GM12874 (cell line): ENCODE results near the gene PLIN3.

Experiments
- TF ChIP-seq, protein P1 (sequence below): IDR thresholded peaks from 2 replicates; pipeline ENCODE4 v1.5.1; 2011; ENCODE audit warnings: low read depth, mild to moderate bottlenecking, control low read depth, low read length, moderate library complexity; ENCODE audit not compliant: insufficient read depth

Gene PLIN3

GRCh38 chr19:4910594-4911281 lies 43.3 kb upstream of the PLIN3 start:
- TF ChIP-seq, protein P1, sequence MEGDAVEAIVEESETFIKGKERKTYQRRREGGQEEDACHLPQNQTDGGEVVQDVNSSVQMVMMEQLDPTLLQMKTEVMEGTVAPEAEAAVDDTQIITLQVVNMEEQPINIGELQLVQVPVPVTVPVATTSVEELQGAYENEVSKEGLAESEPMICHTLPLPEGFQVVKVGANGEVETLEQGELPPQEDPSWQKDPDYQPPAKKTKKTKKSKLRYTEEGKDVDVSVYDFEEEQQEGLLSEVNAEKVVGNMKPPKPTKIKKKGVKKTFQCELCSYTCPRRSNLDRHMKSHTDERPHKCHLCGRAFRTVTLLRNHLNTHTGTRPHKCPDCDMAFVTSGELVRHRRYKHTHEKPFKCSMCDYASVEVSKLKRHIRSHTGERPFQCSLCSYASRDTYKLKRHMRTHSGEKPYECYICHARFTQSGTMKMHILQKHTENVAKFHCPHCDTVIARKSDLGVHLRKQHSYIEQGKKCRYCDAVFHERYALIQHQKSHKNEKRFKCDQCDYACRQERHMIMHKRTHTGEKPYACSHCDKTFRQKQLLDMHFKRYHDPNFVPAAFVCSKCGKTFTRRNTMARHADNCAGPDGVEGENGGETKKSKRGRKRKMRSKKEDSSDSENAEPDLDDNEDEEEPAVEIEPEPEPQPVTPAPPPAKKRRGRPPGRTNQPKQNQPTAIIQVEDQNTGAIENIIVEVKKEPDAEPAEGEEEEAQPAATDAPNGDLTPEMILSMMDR = no peak

DNA sequence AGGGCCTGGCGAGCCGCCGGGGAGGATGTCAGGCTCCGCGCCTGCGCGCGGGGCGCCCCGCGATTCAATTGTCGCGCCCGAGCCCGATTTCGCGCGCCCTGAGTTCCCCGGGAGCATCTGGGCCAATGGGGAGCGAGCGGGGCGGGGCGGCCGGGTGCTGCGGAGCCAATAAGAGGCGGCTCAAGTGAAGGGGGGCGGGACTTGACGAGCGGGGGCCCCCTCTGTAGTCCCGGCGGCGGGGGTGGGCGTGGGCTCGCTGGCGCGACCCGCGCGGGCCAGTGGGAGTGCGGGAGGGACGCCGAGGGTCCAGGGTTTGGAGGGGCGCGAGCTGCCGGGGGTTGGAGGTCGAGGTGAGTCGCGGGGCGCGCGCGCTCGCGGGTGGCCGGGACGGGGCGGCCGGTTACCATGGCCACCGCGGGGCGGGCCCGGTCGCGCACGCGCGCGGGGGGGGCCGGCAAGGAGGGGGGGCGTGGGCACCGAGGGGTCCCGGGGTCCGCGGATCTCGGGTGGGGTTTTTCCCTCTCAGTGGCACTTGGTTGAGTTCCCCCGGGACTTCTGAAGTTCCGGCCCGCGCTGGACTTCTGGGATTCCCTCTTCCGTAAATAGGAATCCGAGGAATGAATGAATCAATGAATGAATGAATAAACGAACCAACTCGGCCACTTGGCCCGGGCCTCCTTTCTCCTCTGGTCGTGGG lies 42.6 kb upstream of the PLIN3 start:
- TF ChIP-seq, protein P1 = no peak

DNA sequence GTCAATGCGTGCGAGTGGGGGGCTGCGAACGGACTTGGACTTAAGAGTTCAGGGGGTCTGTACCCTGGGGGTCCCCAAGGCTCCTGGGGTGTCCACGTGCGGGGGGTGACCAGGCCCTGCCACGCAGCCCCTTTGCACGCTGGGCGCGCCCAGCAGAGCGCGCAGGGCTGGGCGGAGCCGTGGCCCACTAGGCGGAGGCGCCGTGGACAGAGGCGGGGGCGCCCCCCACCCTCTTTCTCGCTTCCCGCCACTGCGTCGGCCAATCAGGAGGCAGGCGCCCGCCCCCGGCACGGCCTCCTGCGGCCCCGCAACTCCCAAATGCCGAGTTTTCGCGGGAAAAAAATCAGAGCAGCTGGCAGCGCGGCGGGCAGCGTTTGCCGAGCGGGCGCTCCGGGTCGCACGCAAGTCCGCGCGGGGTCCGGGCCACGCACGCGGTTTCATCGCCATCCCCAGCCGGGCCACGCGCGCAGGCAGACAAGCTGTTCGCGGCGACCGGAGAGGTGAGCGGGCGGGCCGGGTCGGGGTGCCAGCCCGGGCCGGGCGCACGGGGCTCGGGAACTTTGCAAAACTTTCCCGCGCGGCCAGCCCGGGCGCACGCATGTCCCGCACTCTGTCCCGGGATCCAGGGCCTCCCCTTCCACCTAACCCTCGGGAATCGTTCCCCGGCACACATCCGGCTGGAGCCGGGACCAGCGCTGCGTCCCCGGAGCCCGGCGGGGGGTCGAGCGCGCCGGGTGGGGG lies 41.9 kb upstream of the PLIN3 start, which contains the start of gene UHRF1:
Gene UHRF1, plus strand, starts transcription at position 346 of the 741 bp plus-strand sequence. CDS start 1,385 bp downstream, outside the sequence.
- TF ChIP-seq, protein P1 = no peak

- TF ChIP-seq, protein P1 = no peak
Measured at GRCh38 chr19:4908781-4909155, 41.3 kb upstream of the PLIN3 start.

- TF ChIP-seq, protein P1 = no peak
Measured at GRCh38 chr19:4908360-4908759, 40.9 kb upstream of the PLIN3 start.

- TF ChIP-seq, protein P1 = no peak
Measured at GRCh38 chr19:4906963-4907362, 39.5 kb upstream of the PLIN3 start.

DNA sequence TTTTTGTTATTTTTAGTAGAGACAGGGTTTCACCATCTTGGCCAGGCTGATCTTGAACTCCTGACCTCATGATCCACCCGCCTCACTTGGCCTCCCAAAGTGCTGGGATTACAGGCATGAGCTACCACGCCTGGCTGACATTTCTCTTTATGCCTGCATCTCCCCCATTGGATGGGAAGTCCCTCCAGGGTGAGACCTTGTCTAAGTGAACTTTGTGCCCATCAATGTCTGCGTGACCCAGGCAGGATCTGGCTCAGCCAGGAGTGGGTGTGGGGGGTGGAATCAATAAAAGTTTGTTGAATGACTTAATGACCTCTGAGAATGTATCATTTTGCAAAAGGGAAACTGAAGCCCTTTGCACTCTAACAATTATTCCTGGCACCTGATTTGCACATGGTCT lies 37.0 kb upstream of the PLIN3 start:
- TF ChIP-seq, protein P1 = no peak
